GM18502 (cell line): ENCODE data around the gene TMEM125.

ENCODE experiments used
- ATAC-seq: cut with Tn5 transposase; IDR thresholded peaks from one replicate; pipeline ENCODE4 v1.9.1; 2021; ENCODE audit warnings: mild to moderate bottlenecking; ENCODE audit not compliant: unreplicated experiment, poor library complexity

Gene TMEM125

DNA sequence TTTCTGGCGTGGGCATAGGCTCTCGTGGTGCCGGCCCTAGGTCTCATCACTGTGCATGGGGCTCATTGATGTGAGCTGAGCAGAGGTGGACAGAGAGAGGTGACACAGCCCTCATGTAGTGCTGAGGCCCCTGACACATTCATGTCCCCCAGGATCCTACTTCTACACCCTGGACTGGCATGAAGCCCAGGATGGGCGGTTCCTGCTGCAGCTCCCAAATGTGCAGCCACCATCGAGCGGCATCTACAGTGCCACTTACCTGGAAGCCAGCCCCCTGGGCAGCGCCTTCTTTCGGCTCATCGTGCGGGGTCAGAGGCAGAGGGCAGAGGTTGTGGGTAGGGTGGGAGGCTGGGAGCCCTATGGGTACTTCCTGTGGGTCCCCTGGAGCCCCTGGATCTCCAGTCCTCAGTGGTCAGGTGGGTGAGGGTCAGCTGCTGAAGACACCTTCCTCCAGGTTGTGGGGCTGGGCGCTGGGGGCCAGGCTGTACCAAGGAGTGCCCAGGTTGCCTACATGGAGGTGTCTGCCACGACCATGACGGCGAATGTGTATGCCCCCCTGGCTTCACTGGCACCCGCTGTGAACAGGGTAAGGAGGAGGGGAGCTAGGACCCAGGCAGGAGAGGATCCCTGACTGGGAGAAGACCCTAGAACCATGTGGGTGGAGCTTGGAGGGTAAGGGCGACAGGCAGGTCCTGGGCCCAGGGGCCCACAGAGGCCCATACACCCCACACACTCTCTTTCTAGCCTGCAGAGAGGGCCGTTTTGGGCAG is 37.1 kb downstream of the TMEM125 start:
- no peak for ATAC-seq

DNA sequence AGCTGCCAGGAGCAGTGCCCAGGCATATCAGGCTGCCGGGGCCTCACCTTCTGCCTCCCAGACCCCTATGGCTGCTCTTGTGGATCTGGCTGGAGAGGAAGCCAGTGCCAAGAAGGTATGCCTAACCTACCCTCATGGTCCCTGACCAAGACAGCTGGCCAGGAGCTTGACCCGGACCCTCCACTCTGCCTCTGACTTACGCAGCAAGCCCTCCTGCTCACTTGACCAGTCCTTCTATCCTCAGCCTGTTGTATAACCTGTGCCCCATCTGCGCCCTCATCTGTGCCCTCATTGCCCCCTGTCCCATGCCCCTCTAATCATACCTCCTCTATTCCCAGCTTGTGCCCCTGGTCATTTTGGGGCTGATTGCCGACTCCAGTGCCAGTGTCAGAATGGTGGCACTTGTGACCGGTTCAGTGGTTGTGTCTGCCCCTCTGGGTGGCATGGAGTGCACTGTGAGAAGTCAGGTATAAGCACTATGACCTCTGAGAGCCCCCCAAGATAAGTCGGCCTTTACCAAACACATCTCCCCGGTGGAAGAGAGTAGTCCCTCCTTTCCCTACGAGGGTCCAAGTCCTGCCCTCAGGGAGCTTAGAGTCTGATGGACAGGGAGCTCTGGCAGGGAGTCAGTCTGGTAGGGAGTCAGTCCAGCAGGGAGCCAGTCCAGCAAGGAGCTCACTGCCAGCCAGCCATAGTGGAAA is 37.8 kb downstream of the TMEM125 start:
- ATAC-seq: no peak

DNA sequence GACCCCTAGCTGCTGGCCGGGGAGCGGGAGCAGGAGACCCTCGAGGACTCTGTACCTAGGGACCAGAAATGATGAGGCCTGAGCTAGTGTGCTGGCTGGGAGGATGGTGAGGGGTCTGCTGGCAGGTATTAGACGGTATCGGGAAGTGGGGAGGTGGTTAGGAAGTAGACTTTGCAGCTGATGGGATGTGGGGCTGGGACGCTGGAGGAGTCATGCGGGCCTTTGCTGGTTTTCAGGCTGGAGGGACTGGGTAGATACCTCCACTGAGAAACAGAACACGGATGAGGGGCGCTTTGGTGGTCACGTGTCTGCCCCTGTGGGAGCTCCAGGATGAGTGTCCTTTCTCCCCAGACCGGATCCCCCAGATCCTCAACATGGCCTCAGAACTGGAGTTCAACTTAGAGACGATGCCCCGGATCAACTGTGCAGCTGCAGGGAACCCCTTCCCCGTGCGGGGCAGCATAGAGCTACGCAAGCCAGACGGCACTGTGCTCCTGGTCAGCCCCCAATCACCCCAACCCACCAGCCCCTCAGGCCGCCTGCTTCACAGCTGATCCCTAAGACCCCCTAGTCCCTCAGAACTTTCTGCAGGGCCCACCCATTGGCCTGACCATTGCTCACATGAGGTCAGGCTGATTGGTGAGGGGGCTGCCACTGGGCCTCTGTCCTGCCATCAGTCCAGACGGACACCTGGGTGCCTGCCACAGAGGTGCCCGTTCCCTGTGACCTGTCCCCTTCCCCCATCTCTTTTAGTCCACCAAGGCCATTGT is 39.0 kb downstream of the TMEM125 start:
- ATAC-seq: no peak

DNA sequence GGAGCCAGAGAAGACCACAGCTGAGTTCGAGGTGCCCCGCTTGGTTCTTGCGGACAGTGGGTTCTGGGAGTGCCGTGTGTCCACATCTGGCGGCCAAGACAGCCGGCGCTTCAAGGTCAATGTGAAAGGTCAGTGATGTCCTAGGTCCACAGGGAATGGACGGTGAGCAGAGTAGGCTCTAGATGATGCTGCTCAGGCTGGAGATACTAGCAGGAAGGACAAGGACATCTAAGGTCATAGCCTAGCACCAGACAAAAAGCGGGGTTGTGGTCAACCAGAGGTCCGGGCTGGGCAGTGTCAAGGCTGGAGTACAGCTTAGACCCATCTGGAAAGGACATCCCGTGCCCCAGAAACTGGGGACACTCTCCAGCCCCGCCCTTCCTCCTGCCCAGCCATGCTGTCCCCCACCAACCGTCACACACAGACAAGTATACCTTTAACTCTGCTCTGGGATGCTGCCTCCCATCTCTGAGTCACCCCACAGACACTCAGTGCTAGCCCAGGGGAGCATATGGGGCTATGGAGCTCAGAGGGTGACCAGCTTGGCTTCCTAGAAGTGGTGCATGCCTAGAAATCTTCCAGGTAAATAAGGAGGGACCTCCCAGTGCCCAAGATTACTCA is 39.7 kb downstream of the TMEM125 start:
- ATAC-seq: no peak

DNA sequence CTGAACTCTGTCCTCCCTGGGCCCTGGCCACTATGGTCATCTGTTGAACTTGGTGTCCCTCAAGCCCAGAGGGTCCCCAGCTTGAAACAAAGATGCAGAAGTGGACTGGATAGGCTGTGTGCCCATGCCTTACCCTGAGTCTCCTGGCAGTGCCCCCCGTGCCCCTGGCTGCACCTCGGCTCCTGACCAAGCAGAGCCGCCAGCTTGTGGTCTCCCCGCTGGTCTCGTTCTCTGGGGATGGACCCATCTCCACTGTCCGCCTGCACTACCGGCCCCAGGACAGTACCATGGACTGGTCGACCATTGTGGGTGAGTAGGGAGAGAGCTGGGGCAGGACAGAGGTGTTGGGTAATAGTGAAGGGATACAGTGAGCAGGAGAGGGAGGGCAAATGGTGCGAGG is 41.7 kb downstream of the TMEM125 start:
- ATAC-seq: no peak

DNA sequence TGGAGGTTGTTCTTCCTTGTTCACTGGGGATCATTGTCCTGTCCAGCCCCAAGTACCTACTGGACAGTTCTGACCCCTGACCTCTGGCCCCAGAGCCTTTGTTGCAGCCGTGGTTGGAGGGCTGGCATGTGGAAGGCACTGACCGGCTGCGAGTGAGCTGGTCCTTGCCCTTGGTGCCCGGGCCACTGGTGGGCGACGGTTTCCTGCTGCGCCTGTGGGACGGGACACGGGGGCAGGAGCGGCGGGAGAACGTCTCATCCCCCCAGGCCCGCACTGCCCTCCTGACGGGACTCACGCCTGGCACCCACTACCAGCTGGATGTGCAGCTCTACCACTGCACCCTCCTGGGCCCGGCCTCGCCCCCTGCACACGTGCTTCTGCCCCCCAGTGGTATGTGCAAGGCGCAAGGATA is 42.4 kb downstream of the TMEM125 start:
- no peak for ATAC-seq

DNA sequence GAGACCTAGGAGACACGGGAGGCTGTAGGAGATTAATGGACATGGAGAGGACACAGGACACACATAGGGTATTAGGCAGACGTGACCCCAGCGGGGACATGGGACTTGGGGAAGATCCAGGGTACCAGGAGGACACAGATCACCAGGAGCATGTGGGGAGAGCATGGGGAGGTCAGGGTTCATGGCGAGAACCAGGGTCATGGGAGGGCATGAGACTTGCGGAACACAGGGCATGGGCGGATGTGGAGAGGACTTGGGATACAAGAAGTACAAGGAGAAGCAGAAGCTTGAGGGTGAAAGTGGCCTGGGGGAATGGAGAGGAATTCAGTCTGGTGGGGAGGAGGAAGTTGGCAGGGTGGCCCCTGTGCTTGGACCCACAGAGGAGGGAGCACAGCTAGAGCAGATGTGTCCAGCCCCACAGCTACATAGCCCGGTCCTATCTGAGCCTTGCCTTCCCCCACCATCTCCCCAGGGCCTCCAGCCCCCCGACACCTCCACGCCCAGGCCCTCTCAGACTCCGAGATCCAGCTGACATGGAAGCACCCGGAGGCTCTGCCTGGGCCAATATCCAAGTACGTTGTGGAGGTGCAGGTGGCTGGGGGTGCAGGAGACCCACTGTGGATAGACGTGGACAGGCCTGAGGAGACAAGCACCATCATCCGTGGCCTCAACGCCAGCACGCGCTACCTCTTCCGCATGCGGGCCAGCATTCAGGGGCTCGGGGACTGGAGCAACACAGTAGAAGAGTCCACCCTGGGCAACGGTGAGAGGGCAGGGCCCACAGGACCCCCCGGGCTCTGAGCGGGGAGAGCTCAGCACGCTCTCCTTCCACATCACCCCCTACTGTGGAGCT is 43.1 kb downstream of the TMEM125 start:
- no peak for ATAC-seq

DNA sequence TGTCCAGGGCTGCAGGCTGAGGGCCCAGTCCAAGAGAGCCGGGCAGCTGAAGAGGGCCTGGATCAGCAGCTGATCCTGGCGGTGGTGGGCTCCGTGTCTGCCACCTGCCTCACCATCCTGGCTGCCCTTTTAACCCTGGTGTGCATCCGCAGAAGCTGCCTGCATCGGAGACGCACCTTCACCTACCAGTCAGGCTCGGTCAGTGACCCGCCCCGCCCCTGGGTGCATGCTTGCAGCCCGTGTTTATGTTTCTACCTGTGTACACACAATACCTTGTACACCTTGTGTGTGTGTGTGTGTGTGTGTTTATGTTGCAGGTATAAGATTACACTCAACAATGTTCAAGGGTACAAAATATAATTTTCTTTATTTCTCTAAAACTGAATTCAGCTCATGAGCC is 44.0 kb downstream of the TMEM125 start:
- no peak for ATAC-seq

DNA sequence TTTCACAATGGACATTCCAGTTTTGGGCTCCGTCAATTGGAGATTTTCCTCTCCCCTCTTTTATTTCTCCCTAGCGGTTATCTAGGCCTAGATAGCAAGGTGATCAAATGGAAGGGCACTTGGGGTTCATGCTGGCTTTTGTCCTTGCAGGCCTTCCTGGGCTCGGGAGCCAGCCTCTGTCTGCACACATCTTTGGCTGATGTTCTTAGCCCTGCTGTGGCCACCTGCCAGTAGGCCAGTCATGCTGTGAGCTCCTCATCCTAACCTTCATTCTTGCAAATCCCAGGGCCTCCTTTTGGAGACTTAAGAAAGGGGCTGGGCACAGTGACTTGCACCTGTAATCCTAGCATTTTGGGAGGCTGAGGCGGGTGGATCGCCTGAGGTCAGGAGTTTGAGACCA is 44.5 kb downstream of the TMEM125 start:
- no peak for ATAC-seq

DNA sequence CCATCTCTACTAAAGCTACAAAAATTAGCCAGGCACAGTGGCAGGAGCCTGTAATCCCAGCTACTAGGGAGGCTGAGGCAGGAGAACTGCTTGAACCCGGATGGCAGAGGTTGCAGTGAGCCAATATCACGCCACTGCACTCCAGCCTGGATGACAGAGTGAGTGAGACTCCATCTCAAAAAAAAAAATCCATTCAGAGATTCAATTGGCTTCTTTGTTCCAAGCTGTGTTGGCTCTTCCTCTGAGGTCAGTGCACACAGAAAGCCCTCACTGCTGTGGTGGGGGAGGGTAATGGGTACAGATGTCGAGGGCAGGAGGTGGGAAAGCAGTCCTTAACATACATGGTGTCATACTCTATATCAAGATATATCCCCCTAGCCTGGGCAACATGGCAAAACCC is 45.7 kb downstream of the TMEM125 start:
- no peak for ATAC-seq

DNA sequence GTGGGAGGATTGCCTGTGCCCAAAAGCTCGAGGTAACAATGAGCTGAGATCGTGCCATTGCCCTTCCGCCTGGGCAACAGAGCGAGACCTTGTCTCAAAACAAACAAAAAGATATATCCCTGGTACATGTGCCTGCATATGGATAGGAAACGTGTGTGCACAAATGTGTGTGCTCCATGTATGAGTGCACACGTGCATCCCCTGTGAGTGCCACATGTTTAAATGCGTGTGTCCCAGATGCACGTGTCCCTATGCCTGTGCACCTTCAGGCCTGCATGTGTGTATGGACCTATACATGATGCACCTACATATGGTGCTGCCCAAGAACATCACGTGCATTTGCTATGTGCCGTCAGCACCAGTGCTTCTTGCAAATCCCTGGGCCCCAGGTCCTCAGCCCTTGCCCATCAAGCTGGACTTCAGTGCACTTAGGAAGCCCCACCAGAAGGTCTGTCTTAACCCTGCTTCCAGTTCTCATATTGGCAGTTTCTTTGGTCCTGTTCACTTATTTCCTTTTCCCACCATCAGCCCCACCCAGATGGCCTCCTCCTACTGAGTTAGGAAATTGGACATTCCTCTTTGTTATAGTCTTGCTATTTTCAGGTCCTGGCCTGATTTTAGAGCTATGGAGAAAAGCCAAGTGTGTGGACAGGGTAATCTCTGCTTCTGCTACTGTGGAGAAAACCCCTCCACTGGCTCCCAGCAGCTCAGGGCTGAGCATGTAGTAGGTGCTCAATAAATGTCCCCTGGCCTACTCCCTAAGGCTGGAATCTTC is 46.4 kb downstream of the TMEM125 start:
- ATAC-seq: no peak

DNA sequence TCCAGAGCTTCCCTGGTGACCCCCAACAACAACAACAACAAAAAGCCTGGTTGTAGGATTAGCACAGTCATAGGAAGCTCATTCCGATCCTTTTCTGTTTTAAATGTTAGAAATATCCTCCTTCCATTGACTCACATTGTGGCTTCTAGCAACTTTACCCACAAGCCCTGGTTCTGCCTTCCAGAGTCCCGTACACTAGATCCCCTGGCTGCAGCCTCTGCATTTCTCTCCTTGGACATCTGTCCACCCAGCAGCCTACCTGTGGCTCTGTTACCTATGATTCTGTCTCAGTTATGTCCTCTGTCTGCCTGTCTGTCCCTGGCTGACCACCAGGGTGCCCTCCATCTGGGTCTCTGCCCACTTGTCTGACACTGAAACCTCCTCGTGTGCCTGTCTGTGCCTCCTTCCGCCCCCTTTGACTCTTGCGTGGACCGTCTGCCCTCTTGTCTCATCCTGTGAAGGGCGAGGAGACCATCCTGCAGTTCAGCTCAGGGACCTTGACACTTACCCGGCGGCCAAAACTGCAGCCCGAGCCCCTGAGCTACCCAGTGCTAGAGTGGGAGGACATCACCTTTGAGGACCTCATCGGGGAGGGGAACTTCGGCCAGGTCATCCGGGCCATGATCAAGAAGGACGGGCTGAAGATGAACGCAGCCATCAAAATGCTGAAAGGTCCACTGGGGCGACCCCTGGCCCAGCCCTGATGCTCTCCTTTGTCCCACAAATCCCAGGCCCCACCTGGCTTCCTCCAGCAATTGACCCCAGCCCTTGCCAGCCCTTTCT is 47.1 kb downstream of the TMEM125 start:
- ATAC-seq: no peak

DNA sequence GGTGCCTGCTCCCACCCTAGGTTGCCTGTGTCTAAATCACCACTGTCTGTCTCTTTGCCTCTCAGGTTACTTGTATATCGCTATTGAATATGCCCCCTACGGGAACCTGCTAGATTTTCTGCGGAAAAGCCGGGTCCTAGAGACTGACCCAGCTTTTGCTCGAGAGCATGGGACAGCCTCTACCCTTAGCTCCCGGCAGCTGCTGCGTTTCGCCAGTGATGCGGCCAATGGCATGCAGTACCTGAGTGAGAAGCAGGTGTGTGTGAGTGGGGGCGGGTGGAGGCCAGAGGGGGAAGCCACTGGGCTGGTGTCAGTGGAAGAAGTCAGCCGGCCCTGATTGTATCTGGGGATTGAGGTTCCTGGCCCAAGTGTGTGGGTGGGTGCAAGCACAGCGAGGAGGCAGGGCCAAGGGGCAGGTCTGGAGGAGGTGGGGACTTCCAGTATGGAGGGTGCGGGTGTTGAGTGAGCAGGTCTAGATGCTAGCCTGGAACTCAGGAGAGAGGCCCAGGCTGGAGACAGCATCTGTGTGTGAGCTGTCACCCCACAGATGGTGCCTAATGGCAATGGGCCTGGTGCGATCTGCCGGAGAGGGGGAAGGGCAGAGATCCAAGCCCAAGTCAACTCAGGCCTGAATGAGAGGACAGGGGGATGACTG is 48.2 kb downstream of the TMEM125 start:
- ATAC-seq: no peak

DNA sequence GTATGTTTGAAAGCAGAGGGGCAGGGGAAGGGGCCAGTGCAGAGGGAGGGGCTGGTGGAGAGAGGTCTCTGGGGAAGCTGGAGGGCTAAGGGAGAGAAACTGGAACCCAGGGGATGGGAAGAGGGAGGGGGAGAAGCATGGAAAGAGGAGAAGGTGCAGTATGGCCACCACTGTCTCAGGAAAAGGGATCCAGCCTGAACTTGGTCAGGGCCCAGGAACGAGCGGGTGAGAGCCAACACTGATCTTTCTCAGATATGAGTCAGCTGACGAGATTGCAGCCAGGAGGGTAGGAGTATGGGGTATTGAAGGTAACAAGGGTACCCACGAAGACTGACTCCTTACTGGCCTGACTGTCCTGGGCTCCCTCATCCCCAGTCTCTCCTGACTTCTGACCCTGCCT is 49.0 kb downstream of the TMEM125 start:
- ATAC-seq: no peak

DNA sequence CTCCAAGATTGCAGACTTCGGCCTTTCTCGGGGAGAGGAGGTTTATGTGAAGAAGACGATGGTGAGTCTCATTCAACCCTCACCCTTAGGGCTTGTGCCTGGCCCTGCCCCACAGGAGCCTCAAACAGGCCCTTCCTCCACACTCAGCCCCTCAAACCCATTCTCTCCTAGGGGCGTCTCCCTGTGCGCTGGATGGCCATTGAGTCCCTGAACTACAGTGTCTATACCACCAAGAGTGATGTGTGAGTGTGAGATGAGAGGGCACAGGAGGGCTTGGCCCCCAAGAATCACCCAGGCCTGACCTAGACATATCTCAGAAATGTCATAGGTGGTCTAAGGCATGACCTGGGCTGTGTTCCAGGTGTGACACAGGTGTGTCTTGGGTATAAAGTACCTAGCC is 49.5 kb downstream of the TMEM125 start:
- ATAC-seq: no peak

DNA sequence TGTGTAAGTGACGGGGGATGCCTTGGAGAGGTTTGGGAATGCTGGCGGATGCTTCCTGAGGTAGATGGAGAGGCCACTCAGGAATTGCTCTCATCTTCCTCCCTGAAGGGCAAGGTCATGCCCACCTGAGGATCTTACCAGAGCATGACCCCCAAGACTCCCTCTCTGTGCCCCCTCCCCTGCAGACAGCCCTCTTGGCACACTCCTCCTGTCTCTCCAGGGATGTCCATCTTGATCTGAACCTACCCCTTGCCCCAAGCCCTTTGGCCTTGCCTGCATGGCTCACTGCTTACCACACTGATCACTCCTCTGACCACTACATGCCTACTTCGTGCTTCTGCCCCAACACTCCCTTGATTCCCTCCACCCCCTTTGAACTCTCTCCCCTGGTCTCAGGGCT is 50.0 kb downstream of the TMEM125 start:
- no peak for ATAC-seq

DNA sequence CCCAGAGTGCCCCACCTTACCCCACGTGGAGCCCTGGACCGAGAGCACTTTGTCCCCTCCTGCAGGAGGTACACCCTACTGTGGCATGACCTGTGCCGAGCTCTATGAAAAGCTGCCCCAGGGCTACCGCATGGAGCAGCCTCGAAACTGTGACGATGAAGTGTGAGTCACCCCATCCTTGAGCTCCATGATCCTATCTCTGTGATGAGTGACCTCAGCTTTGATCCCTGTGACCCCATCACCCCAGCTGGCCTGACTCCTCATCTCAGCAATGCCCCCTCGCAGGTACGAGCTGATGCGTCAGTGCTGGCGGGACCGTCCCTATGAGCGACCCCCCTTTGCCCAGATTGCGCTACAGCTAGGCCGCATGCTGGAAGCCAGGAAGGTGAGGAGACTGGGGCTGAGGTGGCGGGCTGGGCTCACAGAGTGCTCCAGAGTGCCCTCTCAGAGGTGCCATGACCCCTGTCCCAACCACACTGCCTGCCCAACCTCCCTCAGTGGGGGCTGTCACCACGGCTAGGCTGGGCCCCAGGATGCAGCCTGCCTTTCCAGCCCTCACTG is 51.6 kb downstream of the TMEM125 start:
- ATAC-seq: no peak

DNA sequence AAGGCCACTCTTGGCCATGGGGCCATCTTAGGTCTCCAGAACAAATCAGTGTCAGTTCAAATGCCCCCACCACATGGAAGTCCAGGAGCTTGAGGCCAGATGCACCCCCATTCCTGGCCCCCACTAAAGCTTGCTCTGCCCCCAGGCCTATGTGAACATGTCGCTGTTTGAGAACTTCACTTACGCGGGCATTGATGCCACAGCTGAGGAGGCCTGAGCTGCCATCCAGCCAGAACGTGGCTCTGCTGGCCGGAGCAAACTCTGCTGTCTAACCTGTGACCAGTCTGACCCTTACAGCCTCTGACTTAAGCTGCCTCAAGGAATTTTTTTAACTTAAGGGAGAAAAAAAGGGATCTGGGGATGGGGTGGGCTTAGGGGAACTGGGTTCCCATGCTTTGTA is 52.7 kb downstream of the TMEM125 start:
- ATAC-seq: no peak
